K562 (cell line): Measurements from ENCODE around the gene FETUB. TPM values are rescaled to one million over a fixed set of nuclear protein-coding genes. Genes with fewer than 3 reads are reported as not detected.

ENCODE experiments used
- ATAC-seq: fragments of 200-7000 bp; cut with Tn5 transposase; 3 replicates; pipeline ENCODE4 v1.9.1; 2020; ENCODE audit warnings: moderate library complexity
- BruUV-seq: library from RNA; stranded (reverse); fragments of 400-500 nt; replicated peaks from 2 replicates; lab custom pipeline; 2021; lab: Mats Ljungman, UMichigan
- CTCF ChIA-PET: fragments of 300-600 bp; formaldehyde crosslinking; extraction: SDS; loops from one replicate; lab custom pipeline; 2021; ENCODE audit warnings: low intra/inter-chr PET ratio; lab: Yijun Ruan, JAX
- POLR2A ChIA-PET: fragments of 300-600, 350-650 bp; sonication (Branson Sonifier 250); formaldehyde crosslinking; extraction: SDS; loops from one replicate; lab custom pipeline; 2021; ENCODE audit warnings: antibody characterized with exemption, inconsistent platforms; lab: Yijun Ruan, JAX
- DNase-seq, 4 experiments: peaks; one replicate each; pipeline versions ENCODE4 v3.0.0 to v3.0.0-alpha.2; 2011 to 2018; ENCODE audit warnings: low spot score in 3 of 4, mixed read lengths in 3 of 4; ENCODE audit errors: extremely low read depth in 1 of 4
- FAIRE-seq: peaks from 2 replicates; lab custom pipeline; 2011; peaks lifted over from hg19 to GRCh38; lab: Jason Lieb, UNC
- H2AFZ ChIP-seq: 2 replicates; pipeline ENCODE4 v1.6.0; 2011; ENCODE audit warnings: low read depth, low read length, control low read depth, inconsistent platforms
- H3K27ac ChIP-seq: fragments of 200-600 bp; 3 replicates; pipeline ENCODE4 v1.8.0; 2011; ENCODE audit warnings: low read depth, mild to moderate bottlenecking, control low read depth, inconsistent platforms, low read length, moderate library complexity, mixed read lengths; ENCODE audit errors: extremely low read depth
- H3K27me3 ChIP-seq, 2 experiments: fragments of 300-600 bp in 1 of 2; 2 replicates in 1 of 2; 3 replicates in 1 of 2; pipeline versions ENCODE4 v1.6.0 to v1.8.0; 2011; ENCODE audit warnings: inconsistent platforms in 2 of 2, low read length in 2 of 2, mild to moderate bottlenecking in 1 of 2, mixed read lengths in 1 of 2, moderate library complexity in 1 of 2; ENCODE audit not compliant: control insufficient read depth in 2 of 2, insufficient read depth in 2 of 2
- H3K36me3 ChIP-seq: fragments of 300-600 bp; 3 replicates; pipeline ENCODE4 v1.8.0; 2011; ENCODE audit warnings: mild to moderate bottlenecking, low read length, inconsistent platforms; ENCODE audit not compliant: control insufficient read depth, insufficient read depth
- H3K4me1 ChIP-seq, 2 experiments: fragments of 200-600 bp in 1 of 2; replicated peaks in 1 of 2; 2 replicates in 1 of 2; 3 replicates in 1 of 2; pipeline versions ENCODE4 v1.5.1 to v1.8.0; 2011; ENCODE audit warnings: inconsistent platforms in 2 of 2, low read length in 2 of 2, mild to moderate bottlenecking in 1 of 2, mixed read lengths in 1 of 2, moderate library complexity in 1 of 2; ENCODE audit not compliant: control insufficient read depth in 2 of 2, insufficient read depth in 2 of 2
- H3K4me2 ChIP-seq: 2 replicates; pipeline ENCODE4 v1.6.1; 2011; ENCODE audit warnings: low read length, control low read depth, inconsistent platforms, mixed read lengths; ENCODE audit not compliant: insufficient read depth
- H3K4me3 ChIP-seq: fragments of 200-600 bp; sonication (generic), shearing (Covaris generic); 2 replicates; pipeline ENCODE4 v1.5.1; 2016; ENCODE audit warnings: control low read depth, inconsistent platforms
- H3K79me2 ChIP-seq: fragments of 200-600 bp; 3 replicates; pipeline ENCODE4 v1.8.0; 2011; ENCODE audit warnings: low read length, inconsistent platforms; ENCODE audit not compliant: control insufficient read depth, insufficient read depth
- H3K9ac ChIP-seq, 2 experiments: 2 replicates each; pipeline versions ENCODE4 v1.6.0 to v1.6.1; 2011; ENCODE audit warnings: low read depth in 2 of 2, low read length in 2 of 2, control low read depth in 1 of 2, inconsistent platforms in 1 of 2, mild to moderate bottlenecking in 1 of 2, mixed read lengths in 1 of 2; ENCODE audit not compliant: insufficient read depth in 1 of 2
- H3K9me1 ChIP-seq: one replicate; pipeline ENCODE4 v1.6.0; 2011; ENCODE audit warnings: inconsistent platforms, mild to moderate bottlenecking, low read length, moderate library complexity; ENCODE audit not compliant: control insufficient read depth, insufficient read depth
- H3K9me3 ChIP-seq: replicated peaks from 2 replicates; pipeline ENCODE4 v1.5.1; 2011; ENCODE audit warnings: low read depth, low read length, inconsistent platforms; ENCODE audit not compliant: control insufficient read depth, insufficient read depth
- H4K20me1 ChIP-seq: replicated peaks from 2 replicates; pipeline ENCODE4 v1.6.1; 2011; ENCODE audit warnings: low read length, inconsistent platforms, mixed read lengths; ENCODE audit not compliant: control insufficient read depth, insufficient read depth
- CEBPB ChIP-seq: fragments of 450-650 bp; IDR thresholded peaks from 2 replicates; pipeline ENCODE4 v1.6.1; 2016; ENCODE audit warnings: missing genetic modification characterization, missing compliant biosample characterization
- DPF2 ChIP-seq: fragments of 450-650 bp; IDR thresholded peaks from 2 replicates; pipeline ENCODE4 v1.6.1; 2016
- ELF1 ChIP-seq: fragments of 200-800 bp; sonication (Bioruptor generic); IDR thresholded peaks from 2 replicates; pipeline ENCODE4 v1.6.1; 2016; ENCODE audit warnings: missing genetic modification characterization, missing compliant biosample characterization
- FOXM1 ChIP-seq, 2 experiments: fragments of 450-650 bp in 1 of 2; sonication (generic) in 1 of 2; formaldehyde crosslinking in 1 of 2; IDR thresholded peaks; 2 replicates each; pipeline versions ENCODE4 v1.6.1 to v1.9.0; 2017 to 2022; ENCODE audit warnings: low read depth in 2 of 2, mild to moderate bottlenecking in 2 of 2, missing genetic modification reagents in 1 of 2, moderate library complexity in 1 of 2
- HDAC3 ChIP-seq: fragments of 450-650 bp; IDR thresholded peaks from 2 replicates; pipeline ENCODE4 v1.6.1; 2018; ENCODE audit warnings: borderline replicate concordance, mild to moderate bottlenecking, moderate library complexity; ENCODE audit not compliant: partially characterized antibody
- JUND ChIP-seq, 2 experiments: IDR thresholded peaks; 2 replicates in 1 of 2; 3 replicates in 1 of 2; pipeline ENCODE4 v1.6.1; 2011; ENCODE audit warnings: borderline replicate concordance in 2 of 2, low read depth in 2 of 2, low read length in 2 of 2, improper control_type of control experiment in 1 of 2, missing biosample characterization in 1 of 2, missing genetic modification characterization in 1 of 2, missing genetic modification reagents in 1 of 2
- MYC ChIP-seq, 2 experiments: fragments of 250-450 bp in 1 of 2; sonication (Bioruptor Pico) in 1 of 2; IDR thresholded peaks; 2 replicates each; pipeline versions ENCODE4 v1.5.1 to v1.6.1; 2012 to 2021; ENCODE audit warnings: low read depth in 2 of 2, borderline replicate concordance in 1 of 2, improper control_type of control experiment in 1 of 2, low read length in 1 of 2, mild to moderate bottlenecking in 1 of 2, moderate library complexity in 1 of 2
- NBN ChIP-seq: fragments of 450-650 bp; IDR thresholded peaks from 2 replicates; pipeline ENCODE4 v1.6.1; 2016; ENCODE audit warnings: low read depth, mild to moderate bottlenecking
- SIN3A ChIP-seq, 2 experiments: fragments of 150-350 bp in 1 of 2; IDR thresholded peaks; 2 replicates each; pipeline ENCODE4 v1.6.1; 2011 to 2016; ENCODE audit warnings: borderline replicate concordance in 2 of 2, low read depth in 2 of 2, low read length in 2 of 2, mild to moderate bottlenecking in 2 of 2, moderate library complexity in 2 of 2; ENCODE audit not compliant: control insufficient read depth in 1 of 2
- ZEB2 ChIP-seq: fragments of 450-650 bp; IDR thresholded peaks from 2 replicates; pipeline ENCODE4 v1.6.1; 2016
- ZNF239 ChIP-seq: fragments of 250-450 bp; sonication (Bioruptor Pico); IDR thresholded peaks from 2 replicates; pipeline ENCODE4 v1.4.0; 2020; ENCODE audit warnings: mild to moderate bottlenecking
- WGBS: fragments of 100-300 bp; shearing (Covaris generic); methylation state at CpG from one replicate; pipeline ENCODE4 v1.1.6; 2016; ENCODE audit warnings: low coverage, mixed read lengths; ENCODE audit not compliant: insufficient coverage; ENCODE audit errors: missing lambda C conversion rate; 5-methylcytosine and 5-hydroxymethylcytosine counted together
- in situ Hi-C: fragments of 300-500 bp; cut with MboI; formaldehyde crosslinking; loops from 4 replicates; pipeline ENCODE4 v1.15.0; 2018; ENCODE audit warnings: inconsistent platforms, mixed read lengths
- intact Hi-C: fragments of 100-400 bp; cut with micrococcal nuclease; formaldehyde crosslinking; loops from 2 replicates; pipeline ENCODE4 v1.14.2; 2022
- polyA plus RNA-seq, 8 experiments: library from polyadenylated mRNA; depleted of rRNA in 4 of 8; stranded (reverse) in 5 of 8; unstranded in 3 of 8; fragments of >200 nt; fragmentation: Nextera tagmentation in 2 of 8; fragmentation: Illumina TruSeq in 1 of 8; extraction: Ambion mirVana in 2 of 8; extraction: Trizol in 1 of 8; gene quantifications; 2 replicates each; pipeline versions ENCODE4 v1.2.1 to v1.2.3, GENCODE V29; 2011 to 2014; ENCODE audit warnings: inconsistent platforms in 1 of 8, missing spikeins in 1 of 8
- total RNA-seq, 7 experiments: library from RNA; depleted of rRNA in 6 of 7; stranded (reverse); fragments of >200 nt in 6 of 7; fragmentation: Illumina TruSeq in 2 of 7; extraction: Trizol in 2 of 7; gene quantifications; 2 replicates each; pipeline versions ENCODE4 v1.2.1 to v1.2.3, GENCODE V29; 2011 to 2021; ENCODE audit warnings: low replicate concordance in 1 of 7
- TF ChIP-seq, protein P1 (sequence below): sonication (generic); formaldehyde crosslinking; IDR thresholded peaks from 2 replicates; pipeline ENCODE4 v1.8.1; 2023; ENCODE audit warnings: mild to moderate bottlenecking, missing genetic modification reagents
- TF ChIP-seq, protein P2 (sequence below): fragments of 450-650 bp; IDR thresholded peaks from 2 replicates; pipeline ENCODE4 v1.6.1; 2018; ENCODE audit not compliant: partially characterized antibody

FETUB gene
- total and polyA plus RNA-seq, 9 of the 15 experiments (the other 6 are each of a cell fraction or from before 2014, with no cell fraction given), result not detected

DNA sequence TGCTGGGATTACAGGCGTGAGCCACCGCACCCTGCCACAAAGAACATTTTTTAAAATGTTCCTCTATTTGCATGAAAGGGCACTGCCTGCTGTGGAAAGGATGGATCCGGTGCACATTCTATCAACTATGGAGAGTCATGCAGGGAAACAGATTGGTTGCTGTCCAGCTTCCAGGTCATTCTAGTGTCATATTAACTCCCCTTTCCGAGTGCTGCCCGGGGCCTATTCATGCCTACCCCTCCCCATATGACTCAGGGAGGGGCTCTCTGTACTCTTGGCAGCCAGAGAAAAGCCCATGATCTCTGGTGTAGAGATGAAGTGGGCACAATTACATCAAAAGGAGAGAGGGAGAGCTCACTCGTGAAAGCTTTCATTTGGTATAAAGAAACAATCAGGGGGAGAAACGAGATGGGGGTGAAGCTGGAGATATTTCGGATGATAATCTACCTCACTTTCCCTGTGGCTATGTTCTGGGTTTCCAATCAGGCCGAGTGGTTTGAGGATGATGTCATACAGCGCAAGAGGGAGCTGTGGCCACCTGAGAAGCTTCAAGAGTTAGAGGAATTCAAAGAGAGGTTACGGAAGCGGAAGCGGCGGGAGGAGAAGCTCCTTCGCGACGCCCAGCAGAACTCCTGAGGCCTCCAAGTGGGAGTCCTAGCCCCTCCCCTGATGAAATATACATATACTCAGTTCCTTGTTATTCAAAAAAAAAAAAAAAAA lies 43.5 kb upstream of the FETUB start:
- Histone ChIP-seq H3K4me1 (peaks cover 6 to 14% of the 10 kb centered on the region in 2 experiments), H3K27me3 (no peaks in the 10 kb centered on the region), H3K4me3 (no peak overlapping the region), H3K9me1 (no peaks in the 10 kb centered on the region), H3K4me2 (peak overlapping the region; percentile 24; the same call in 1 of the 2 replicates), H3K79me2 (no peaks in the 10 kb centered on the region), H3K36me3 (no peaks in the 10 kb centered on the region), H4K20me1 (no peaks in the 10 kb centered on the region), H2AFZ (peak overlapping the region; percentile 91), H3K9ac (peak overlapping the region in 1 of 2 experiments; percentile 36; a peak in 1 of 4 replicates), H3K9me3 (no peaks in the 10 kb centered on the region), H3K27ac (peak overlapping the region; percentile 26; the same call in 1 of the 3 replicates)
- ChIA-PET POLR2A (interaction anchor here (0.6 to 1.7 kb wide), 9 partner anchors 9 to 325 kb away, joined by 3 to 10 read pairs (median 4); partner anchors contain the start of genes DNAJB11 and EIF4A2), CTCF (no interaction called here)
- in situ Hi-C loops (no loop called here), intact Hi-C loops (no loop called here)
- WGBS, result 36% methylated on average over 14 of the region's 17 CpGs
- peak; percentile 80 for ATAC-seq
- DNase-seq, result peak in 1 of 4 experiments; percentile 69
- FAIRE-seq, result peak; percentile 87
- no TSS peak for BruUV-seq
- TF ChIP-seq NBN, result peak; percentile 39; the same call in 1 of the 2 replicates
- TF ChIP-seq, protein P1, sequence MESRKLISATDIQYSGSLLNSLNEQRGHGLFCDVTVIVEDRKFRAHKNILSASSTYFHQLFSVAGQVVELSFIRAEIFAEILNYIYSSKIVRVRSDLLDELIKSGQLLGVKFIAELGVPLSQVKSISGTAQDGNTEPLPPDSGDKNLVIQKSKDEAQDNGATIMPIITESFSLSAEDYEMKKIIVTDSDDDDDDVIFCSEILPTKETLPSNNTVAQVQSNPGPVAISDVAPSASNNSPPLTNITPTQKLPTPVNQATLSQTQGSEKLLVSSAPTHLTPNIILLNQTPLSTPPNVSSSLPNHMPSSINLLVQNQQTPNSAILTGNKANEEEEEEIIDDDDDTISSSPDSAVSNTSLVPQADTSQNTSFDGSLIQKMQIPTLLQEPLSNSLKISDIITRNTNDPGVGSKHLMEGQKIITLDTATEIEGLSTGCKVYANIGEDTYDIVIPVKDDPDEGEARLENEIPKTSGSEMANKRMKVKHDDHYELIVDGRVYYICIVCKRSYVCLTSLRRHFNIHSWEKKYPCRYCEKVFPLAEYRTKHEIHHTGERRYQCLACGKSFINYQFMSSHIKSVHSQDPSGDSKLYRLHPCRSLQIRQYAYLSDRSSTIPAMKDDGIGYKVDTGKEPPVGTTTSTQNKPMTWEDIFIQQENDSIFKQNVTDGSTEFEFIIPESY, result 0 out of 2 replicates have a peak, but pooled peaks have one; percentile 24
- 0 out of 2 replicates have a peak, but pooled peaks have one; percentile 12 for TF ChIP-seq CEBPB
- TF ChIP-seq, protein P2, sequence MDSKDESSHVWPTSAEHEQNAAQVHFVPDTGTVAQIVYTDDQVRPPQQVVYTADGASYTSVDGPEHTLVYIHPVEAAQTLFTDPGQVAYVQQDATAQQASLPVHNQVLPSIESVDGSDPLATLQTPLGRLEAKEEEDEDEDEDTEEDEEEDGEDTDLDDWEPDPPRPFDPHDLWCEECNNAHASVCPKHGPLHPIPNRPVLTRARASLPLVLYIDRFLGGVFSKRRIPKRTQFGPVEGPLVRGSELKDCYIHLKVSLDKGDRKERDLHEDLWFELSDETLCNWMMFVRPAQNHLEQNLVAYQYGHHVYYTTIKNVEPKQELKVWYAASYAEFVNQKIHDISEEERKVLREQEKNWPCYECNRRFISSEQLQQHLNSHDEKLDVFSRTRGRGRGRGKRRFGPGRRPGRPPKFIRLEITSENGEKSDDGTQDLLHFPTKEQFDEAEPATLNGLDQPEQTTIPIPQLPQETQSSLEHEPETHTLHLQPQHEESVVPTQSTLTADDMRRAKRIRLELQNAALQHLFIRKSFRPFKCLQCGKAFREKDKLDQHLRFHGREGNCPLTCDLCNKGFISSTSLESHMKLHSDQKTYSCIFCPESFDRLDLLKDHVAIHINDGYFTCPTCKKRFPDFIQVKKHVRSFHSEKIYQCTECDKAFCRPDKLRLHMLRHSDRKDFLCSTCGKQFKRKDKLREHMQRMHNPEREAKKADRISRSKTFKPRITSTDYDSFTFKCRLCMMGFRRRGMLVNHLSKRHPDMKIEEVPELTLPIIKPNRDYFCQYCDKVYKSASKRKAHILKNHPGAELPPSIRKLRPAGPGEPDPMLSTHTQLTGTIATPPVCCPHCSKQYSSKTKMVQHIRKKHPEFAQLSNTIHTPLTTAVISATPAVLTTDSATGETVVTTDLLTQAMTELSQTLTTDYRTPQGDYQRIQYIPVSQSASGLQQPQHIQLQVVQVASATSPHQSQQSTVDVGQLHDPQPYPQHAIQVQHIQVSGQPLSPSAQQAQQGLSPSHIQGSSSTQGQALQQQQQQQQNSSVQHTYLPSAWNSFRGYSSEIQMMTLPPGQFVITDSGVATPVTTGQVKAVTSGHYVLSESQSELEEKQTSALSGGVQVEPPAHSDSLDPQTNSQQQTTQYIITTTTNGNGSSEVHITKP, result no peak
- TF ChIP-seq SIN3A (IDR thresholded peaks at IDR 0.05; ENCODE audit: borderline replicate concordance in 2 of 2, control insufficient read depth in 1 of 2, low read depth in 2 of 2, low read length in 2 of 2), result no peak
- TF ChIP-seq JUND (IDR thresholded peaks at IDR 0.05; ENCODE audit: borderline replicate concordance, low read depth, low read length), result peak; percentile 90
- peak; percentile 85; the same call in 1 of the 3 replicates for TF ChIP-seq JUND (tag; IDR thresholded peaks at IDR 0.05; ENCODE audit: borderline replicate concordance, low read depth, low read length)
- TF ChIP-seq DPF2, result 0 out of 2 replicates have a peak, but pooled peaks have one; percentile 18
- peak; percentile 53 for TF ChIP-seq MYC (IDR thresholded peaks at IDR 0.05; ENCODE audit: low read depth, low read length)
- no peak for TF ChIP-seq MYC (CRISPR knock-in tag; IDR thresholded peaks at IDR 0.05; ENCODE audit: borderline replicate concordance, low read depth)
- TF ChIP-seq ZNF239, result peak; percentile 15; the same call in 1 of the 2 replicates
- TF ChIP-seq ELF1 (tag), result peak; percentile 45; the same call in 1 of the 2 replicates
- TF ChIP-seq ZEB2, result peak; percentile 79
- TF ChIP-seq FOXM1 (IDR thresholded peaks at IDR 0.05; ENCODE audit: low read depth), result peak; percentile 11; the same call in 1 of the 2 replicates
- no peak for TF ChIP-seq FOXM1 (CRISPR knock-in tag; IDR thresholded peaks at IDR 0.05; ENCODE audit: low read depth)
- peak; percentile 31 for TF ChIP-seq HDAC3
